ENCODE measurements around the gene U2AF2.

Gene U2AF2

GRCh38 chr19:55660404-55660803 lies 5.6 kb downstream of the U2AF2 start:
- no peak for DNase-seq

- DNase-seq: no peak
Measured at GRCh38 chr19:55660991-55661390, 6.2 kb downstream of the U2AF2 start.

GRCh38 chr19:55661826-55662225 lies 7.0 kb downstream of the U2AF2 start:
- DNase-seq: no peak

- no peak for DNase-seq
Measured at GRCh38 chr19:55663846-55664536, 9.2 kb downstream of the U2AF2 start.

GRCh38 chr19:55666343-55667005 lies 11.6 kb downstream of the U2AF2 start:
- DNase-seq: no peak

GRCh38 chr19:55667006-55667381 lies 12.2 kb downstream of the U2AF2 start:
- no peak for DNase-seq

GRCh38 chr19:55667511-55667910 lies 12.7 kb downstream of the U2AF2 start:
- DNase-seq: no peak

- DNase-seq: no peak
Measured at GRCh38 chr19:55667958-55668357, 13.1 kb downstream of the U2AF2 start.

GRCh38 chr19:55668603-55669348 lies 13.9 kb downstream of the U2AF2 start:
- DNase-seq: no peak

GRCh38 chr19:55669418-55670279 lies 14.8 kb downstream of the U2AF2 start:
- DNase-seq: no peak

GRCh38 chr19:55670280-55671053 lies 15.6 kb downstream of the U2AF2 start:
- DNase-seq: no peak

GRCh38 chr19:55671054-55671378 lies 16.2 kb downstream of the U2AF2 start:
- no peak for DNase-seq

- DNase-seq: no peak
Measured at GRCh38 chr19:55672418-55672817, 17.6 kb downstream of the U2AF2 start.

- no peak for DNase-seq
Measured at GRCh38 chr19:55673465-55673864, 18.6 kb downstream of the U2AF2 start.

GRCh38 chr19:55673889-55674288 lies 19.1 kb downstream of the U2AF2 start:
- DNase-seq: no peak

GRCh38 chr19:55674459-55674840 lies 19.6 kb downstream of the U2AF2 start:
- no peak for DNase-seq

- peak; percentile 97 for DNase-seq
Measured at GRCh38 chr19:55674841-55675660, 20.2 kb downstream of the U2AF2 start, which contains the start of gene EPN1. EPN1 (plus strand) TSS chr19:55675226; CDS start chr19:55678628, 3,402 bp downstream.

GRCh38 chr19:55675661-55676354 lies 21.0 kb downstream of the U2AF2 start:
- DNase-seq: no peak

- no peak for DNase-seq
Measured at GRCh38 chr19:55676383-55676782, 21.5 kb downstream of the U2AF2 start.

- no peak for DNase-seq
Measured at GRCh38 chr19:55676889-55677505, 22.2 kb downstream of the U2AF2 start.
